Measurements from ENCODE around the gene ZNF473.
"Not testable (repeated sequence)": the region's sequence is repeated elsewhere in the genome, so short reads cannot be mapped to it uniquely, and the experiment has no call there.

- not testable (repeated sequence) for TF ChIP-seq EZH2, CTCF (IDR thresholded peaks at IDR 0.05)
Measured at GRCh38 chr19:50087153-50087552, 61.3 kb downstream of the ZNF473 start.
